Activated CD4-positive, CD25-positive, alpha-beta regulatory T cell treated with anti-CD3 and anti-CD28 coated beads, Interleukin-2, amount 50 U/mL, for 72 hours (primary cell): Measurements from ENCODE around the gene MESP2.

Experiments
- DNase-seq: peaks from one replicate; pipeline ENCODE4 v3.0.0; 2021

Gene MESP2

GRCh38 chr15:89756897-89757296 is 19.2 kb upstream of the MESP2 start:
- no peak for DNase-seq

GRCh38 chr15:89758283-89758682 is 17.8 kb upstream of the MESP2 start:
- DNase-seq: no peak

- DNase-seq: no peak
Observed at GRCh38 chr15:89758981-89759380, 17.2 kb upstream of the MESP2 start.

GRCh38 chr15:89759835-89760234 is 16.3 kb upstream of the MESP2 start:
- DNase-seq: no peak

- DNase-seq: peak; percentile 79
Observed at GRCh38 chr15:89760303-89761008, 15.7 kb upstream of the MESP2 start.

GRCh38 chr15:89761009-89761831 is 14.9 kb upstream of the MESP2 start:
- DNase-seq: no peak

- no peak for DNase-seq
Observed at GRCh38 chr15:89761929-89762328, 14.2 kb upstream of the MESP2 start.

GRCh38 chr15:89765694-89766093 is 10.4 kb upstream of the MESP2 start:
- DNase-seq: no peak

- DNase-seq: no peak
Observed at GRCh38 chr15:89766357-89767311, 9.5 kb upstream of the MESP2 start.

- no peak for DNase-seq
Observed at GRCh38 chr15:89767411-89767915, 8.7 kb upstream of the MESP2 start.

GRCh38 chr15:89768071-89768500 is 8.0 kb upstream of the MESP2 start:
- no peak for DNase-seq

GRCh38 chr15:89769366-89769765 is 6.8 kb upstream of the MESP2 start:
- DNase-seq: no peak

GRCh38 chr15:89770041-89770440 is 6.1 kb upstream of the MESP2 start:
- no peak for DNase-seq

- DNase-seq: no peak
Observed at GRCh38 chr15:89772932-89773583, 3.1 kb upstream of the MESP2 start.

GRCh38 chr15:89774492-89774891 is 1.6 kb upstream of the MESP2 start:
- DNase-seq: no peak

- DNase-seq: no peak
Observed at GRCh38 chr15:89775815-89776214, 317 bp upstream of the MESP2 start.

- DNase-seq: no peak
Observed at GRCh38 chr15:89777073-89777751, 1.1 kb downstream of the MESP2 start.

GRCh38 chr15:89777782-89778380 is 1.7 kb downstream of the MESP2 start:
- no peak for DNase-seq

- DNase-seq: no peak
Observed at GRCh38 chr15:89778861-89779260, 2.7 kb downstream of the MESP2 start.

GRCh38 chr15:89780601-89781000 is 4.5 kb downstream of the MESP2 start:
- no peak for DNase-seq

- DNase-seq: no peak
Observed at GRCh38 chr15:89781055-89781454, 4.9 kb downstream of the MESP2 start.
